ENCODE measurements around the gene CCNY. TPM values are rescaled to one million over a fixed set of nuclear protein-coding genes. Genes with fewer than 3 reads are reported as not detected.

Gene CCNY
- total RNA-seq, 3 donors from 2014 or later: 48.6 to 64.4 (median 51.5) TPM

DNA sequence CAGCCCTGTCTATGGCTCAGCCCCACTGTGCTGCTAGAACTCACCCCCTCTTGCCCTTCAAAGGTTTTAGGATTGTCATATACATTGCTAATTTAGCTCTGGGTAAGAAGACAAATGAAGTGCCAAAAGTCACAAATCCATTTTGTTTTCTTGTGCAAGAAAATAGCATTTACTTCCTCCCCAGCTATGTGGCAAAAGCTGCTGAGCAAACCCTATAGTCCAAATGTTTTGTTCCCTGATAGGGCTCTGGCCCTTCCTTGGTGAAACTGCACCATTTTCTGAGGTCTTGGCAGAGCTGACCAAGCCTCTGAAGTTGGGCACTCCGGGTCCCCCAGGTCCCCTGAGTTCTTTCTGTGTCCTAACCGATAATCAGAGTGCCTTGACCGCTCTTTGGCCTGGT, 184.7 kb downstream of the CCNY start:
- no peaks in the 10 kb centered on the region for H3K9me3 ChIP-seq
- H3K4me3 ChIP-seq: no peak overlapping the region
- intact Hi-C loops (cut with DNase I, micrococcal nuclease): no loop called here
- DNase-seq: no peak
- TF ChIP-seq, protein P1, sequence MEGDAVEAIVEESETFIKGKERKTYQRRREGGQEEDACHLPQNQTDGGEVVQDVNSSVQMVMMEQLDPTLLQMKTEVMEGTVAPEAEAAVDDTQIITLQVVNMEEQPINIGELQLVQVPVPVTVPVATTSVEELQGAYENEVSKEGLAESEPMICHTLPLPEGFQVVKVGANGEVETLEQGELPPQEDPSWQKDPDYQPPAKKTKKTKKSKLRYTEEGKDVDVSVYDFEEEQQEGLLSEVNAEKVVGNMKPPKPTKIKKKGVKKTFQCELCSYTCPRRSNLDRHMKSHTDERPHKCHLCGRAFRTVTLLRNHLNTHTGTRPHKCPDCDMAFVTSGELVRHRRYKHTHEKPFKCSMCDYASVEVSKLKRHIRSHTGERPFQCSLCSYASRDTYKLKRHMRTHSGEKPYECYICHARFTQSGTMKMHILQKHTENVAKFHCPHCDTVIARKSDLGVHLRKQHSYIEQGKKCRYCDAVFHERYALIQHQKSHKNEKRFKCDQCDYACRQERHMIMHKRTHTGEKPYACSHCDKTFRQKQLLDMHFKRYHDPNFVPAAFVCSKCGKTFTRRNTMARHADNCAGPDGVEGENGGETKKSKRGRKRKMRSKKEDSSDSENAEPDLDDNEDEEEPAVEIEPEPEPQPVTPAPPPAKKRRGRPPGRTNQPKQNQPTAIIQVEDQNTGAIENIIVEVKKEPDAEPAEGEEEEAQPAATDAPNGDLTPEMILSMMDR (IDR thresholded peaks at IDR 0.05): no peak
- ATAC-seq: no peak
- no peaks in the 10 kb centered on the region for H3K36me3 ChIP-seq (ENCODE audit: low read depth)
- peaks cover 3% of the 10 kb centered on the region for H3K4me1 ChIP-seq (ENCODE audit: low read depth)

DNA sequence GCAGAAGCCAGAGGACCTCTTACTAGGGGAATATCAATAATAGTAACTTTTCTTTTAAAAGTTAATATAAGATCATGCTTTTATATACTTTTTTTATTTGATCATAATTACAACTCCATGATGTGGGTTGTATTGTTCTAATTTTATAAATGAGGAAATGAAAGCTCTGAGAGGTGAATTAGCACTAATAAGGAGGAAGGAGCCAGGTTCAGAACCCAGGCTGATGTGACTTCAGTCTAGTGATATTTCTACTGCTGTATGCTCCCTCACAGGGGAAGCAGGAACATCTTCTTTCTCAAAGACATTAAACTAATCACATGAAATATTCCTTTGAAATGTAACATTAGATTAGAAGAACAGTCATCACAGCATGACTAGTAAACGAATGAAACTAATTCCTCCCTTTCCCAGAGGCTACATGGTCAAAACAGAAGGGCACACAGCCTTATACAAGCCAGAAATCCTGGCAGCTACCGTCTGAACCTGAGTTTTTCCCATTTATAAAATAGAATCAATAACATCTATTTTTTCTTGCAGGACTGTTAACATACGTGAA, 187.4 kb downstream of the CCNY start:
- Histone ChIP-seq H3K4me1 (ENCODE audit: low read depth) (no peaks in the 10 kb centered on the region), H3K9me3 (no peaks in the 10 kb centered on the region), H3K4me3 (no peak overlapping the region), H3K36me3 (ENCODE audit: low read depth) (no peaks in the 10 kb centered on the region)
- no peak for DNase-seq
- TF ChIP-seq, protein P1 (IDR thresholded peaks at IDR 0.05): no peak
- intact Hi-C loops (cut with DNase I, micrococcal nuclease): no loop called here
- ATAC-seq: no peak

DNA sequence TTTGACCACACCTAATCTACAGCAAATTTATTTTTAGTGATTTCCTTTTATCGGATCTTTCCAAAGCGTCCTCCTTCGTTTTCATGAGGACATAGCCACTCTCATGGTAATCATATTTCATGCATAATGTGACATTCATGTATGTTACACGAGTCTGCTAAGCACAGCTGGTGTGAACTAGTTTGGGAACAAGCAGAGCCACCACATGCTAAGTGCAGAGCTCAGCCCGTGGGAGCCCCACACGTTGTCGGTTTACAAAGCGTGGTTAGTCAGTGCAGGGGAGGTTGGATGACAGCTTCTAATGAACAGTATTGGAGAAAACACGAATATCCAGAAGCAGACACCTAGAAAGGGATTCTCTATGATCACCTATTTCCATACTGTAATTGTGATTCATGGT, 190.4 kb downstream of the CCNY start:
- H3K9me3 ChIP-seq: no peaks in the 10 kb centered on the region
- H3K4me1 ChIP-seq (ENCODE audit: low read depth): no peaks in the 10 kb centered on the region
- no peaks in the 10 kb centered on the region for H3K36me3 ChIP-seq (ENCODE audit: low read depth)
- H3K4me3 ChIP-seq: no peak overlapping the region
- DNase-seq (no peak), ATAC-seq (no peak)
- TF ChIP-seq, protein P1 (IDR thresholded peaks at IDR 0.05): no peak
- intact Hi-C loops (cut with DNase I, micrococcal nuclease): no loop called here

DNA sequence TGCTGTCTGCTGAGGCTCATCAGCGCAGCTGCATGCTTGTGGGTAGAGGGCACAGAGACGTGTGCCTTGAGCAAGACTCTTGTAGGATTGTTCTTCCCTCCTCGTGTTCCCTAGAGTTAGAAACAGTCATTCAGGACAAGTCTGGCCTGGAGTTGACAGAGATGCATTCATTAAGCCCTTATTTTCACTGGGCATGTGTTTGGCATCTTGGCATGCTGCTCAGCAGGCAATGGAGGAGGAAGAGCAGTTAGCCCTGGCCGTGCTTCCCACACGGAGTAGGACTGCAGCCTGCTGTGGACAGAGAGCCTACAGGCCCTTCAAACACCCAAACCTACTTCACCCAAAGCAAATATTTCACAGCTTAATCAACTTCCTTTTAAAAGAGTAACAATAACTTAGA, 195.8 kb downstream of the CCNY start:
- DNase-seq (no peak), ATAC-seq (no peak)
- Histone ChIP-seq H3K4me1 (ENCODE audit: low read depth) (no peaks in the 10 kb centered on the region), H3K9me3 (no peaks in the 10 kb centered on the region), H3K4me3 (no peak overlapping the region), H3K36me3 (ENCODE audit: low read depth) (no peaks in the 10 kb centered on the region)
- TF ChIP-seq, protein P1 (IDR thresholded peaks at IDR 0.05): no peak
- intact Hi-C loops (cut with DNase I, micrococcal nuclease): no loop called here

DNA sequence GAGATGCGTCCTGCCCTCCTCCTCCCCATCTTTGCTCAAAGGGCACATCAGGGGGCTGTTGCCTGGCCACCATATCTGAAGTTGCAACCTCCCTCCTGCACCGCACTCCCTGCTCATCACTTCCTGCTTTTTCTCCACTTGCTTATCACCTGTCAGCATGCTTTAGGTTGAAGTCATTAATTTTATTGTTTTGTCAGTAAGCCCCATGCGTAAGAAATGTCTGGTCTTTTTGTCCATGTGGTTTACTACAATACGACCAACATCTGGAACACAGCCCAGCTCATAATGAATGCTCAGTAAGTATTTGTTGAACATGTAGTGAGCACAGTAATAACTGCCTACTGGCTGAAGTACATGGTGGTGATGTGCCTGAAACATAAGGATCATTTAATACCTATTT, 197.3 kb downstream of the CCNY start:
- intact Hi-C loops (cut with DNase I, micrococcal nuclease): no loop called here

More for the DNA sequence above, 197.3 kb downstream of the CCNY start:
- no peaks in the 10 kb centered on the region for H3K9me3 ChIP-seq
- no peaks in the 10 kb centered on the region for H3K4me1 ChIP-seq (ENCODE audit: low read depth)
- no peaks in the 10 kb centered on the region for H3K36me3 ChIP-seq (ENCODE audit: low read depth)
- TF ChIP-seq, protein P1 (IDR thresholded peaks at IDR 0.05): no peak
- no peak overlapping the region for H3K4me3 ChIP-seq
- ATAC-seq (no peak), DNase-seq (no peak)

Data from mucosa of descending colon (tissue), 3 donors.